ENCODE data around the gene DHRS2. TPM values are rescaled to one million over a fixed set of nuclear protein-coding genes. Genes with fewer than 3 reads are reported as not detected.
A peak's percentile ranks its signal among the peaks of the same experiment; 100 is the strongest.

DHRS2 gene
- total and polyA plus RNA-seq, 2 of the 13 experiments (the other 11 are each of a cell fraction or from before 2014, with no cell fraction given): 1,621 to 3,021 TPM

GRCh38 chr14:23610090-23610814 is 25.9 kb upstream of the DHRS2 start (continued):
- TF ChIP-seq ARID4A (CRISPR knock-in tag; IDR thresholded peaks at IDR 0.05; ENCODE audit: borderline replicate concordance): peak; percentile 70; the same call in 1 of the 2 replicates
- no peak for TF ChIP-seq RBM39 (IDR thresholded peaks at IDR 0.05; ENCODE audit: low read depth, low read length, poor library complexity, severe bottlenecking)
- TF ChIP-seq NCOA2 (CRISPR knock-in tag; IDR thresholded peaks at IDR 0.05): peak; percentile 66; the same call in 1 of the 2 replicates
- no peak; the same call in 1 of the 2 replicates for TF ChIP-seq TFDP1 (CRISPR knock-in tag; IDR thresholded peaks at IDR 0.05; ENCODE audit: borderline replicate concordance)
- no peak for TF ChIP-seq ELF4 (CRISPR knock-in tag; IDR thresholded peaks at IDR 0.05; ENCODE audit: borderline replicate concordance)
- TF ChIP-seq HNF1A (IDR thresholded peaks at IDR 0.05; ENCODE audit: low read depth): peak; percentile 78
- peak; percentile 81 for TF ChIP-seq HNF1A (CRISPR knock-in tag; IDR thresholded peaks at IDR 0.05; ENCODE audit: borderline replicate concordance)
- TF ChIP-seq ZFY (CRISPR knock-in tag; IDR thresholded peaks at IDR 0.05): peak; percentile 50; the same call in 1 of the 2 replicates
- peak; percentile 47; the same call in 1 of the 2 replicates for TF ChIP-seq FUBP1 (CRISPR knock-in tag; IDR thresholded peaks at IDR 0.05; ENCODE audit: borderline replicate concordance)
- 0 out of 2 replicates have a peak, but pooled peaks have one; percentile 57 for TF ChIP-seq TEF (CRISPR knock-in tag; IDR thresholded peaks at IDR 0.05)
- no peak for TF ChIP-seq MBD4 (IDR thresholded peaks at IDR 0.05; ENCODE audit: borderline replicate concordance, low read length)
- peak in 1 of 2 experiments; percentile 89; a peak in 2 of 4 replicates for TF ChIP-seq EP300 (IDR thresholded peaks at IDR 0.05; ENCODE audit: low read depth in 2 of 2, low read length in 2 of 2)
- TF ChIP-seq EP300 (CRISPR knock-in tag; IDR thresholded peaks at IDR 0.05; ENCODE audit: borderline replicate concordance): no peak
- peak; percentile 86 for TF ChIP-seq ZNF430 (CRISPR knock-in tag; IDR thresholded peaks at IDR 0.05)
- TF ChIP-seq ZNF143 (CRISPR knock-in tag; IDR thresholded peaks at IDR 0.05): 0 out of 2 replicates have a peak, but pooled peaks have one; percentile 24
- TF ChIP-seq BCL6 (CRISPR knock-in tag; IDR thresholded peaks at IDR 0.05): peak; percentile 62

All from HepG2 (cell line).